Fibroblast of lung (primary cell): ENCODE data around the gene C1QTNF4. TPM values are rescaled to one million over a fixed set of nuclear protein-coding genes. Genes with fewer than 3 reads are reported as not detected.

Experiments
- DNase-seq, 2 donors: peaks; one replicate each; pipeline versions ENCODE4 v3.0.0 to v3.0.0-alpha.2; 2010; ENCODE audit warnings: low read depth in 2 of 2
- H2AFZ ChIP-seq: 2 replicates; pipeline ENCODE4 v1.5.1; 2012; ENCODE audit warnings: low read length, control low read depth, inconsistent platforms
- H3K27ac ChIP-seq: 2 replicates; pipeline ENCODE4 v1.5.1; 2011; ENCODE audit warnings: low read length, control low read depth; ENCODE audit not compliant: insufficient read depth
- H3K27me3 ChIP-seq: 2 replicates; pipeline ENCODE4 v1.5.1; 2011; ENCODE audit warnings: mild to moderate bottlenecking, low read length; ENCODE audit not compliant: control insufficient read depth, insufficient read depth
- H3K36me3 ChIP-seq: 2 replicates; pipeline ENCODE4 v1.5.1; 2011; ENCODE audit warnings: low read length; ENCODE audit not compliant: control insufficient read depth, insufficient read depth
- H3K4me1 ChIP-seq: 2 replicates; pipeline ENCODE4 v1.5.1; 2011; ENCODE audit warnings: low read length; ENCODE audit not compliant: control insufficient read depth, insufficient read depth; ENCODE audit errors: extremely low read depth
- H3K4me2 ChIP-seq: 2 replicates; pipeline ENCODE4 v1.5.1; 2011; ENCODE audit warnings: low read length, control low read depth; ENCODE audit not compliant: insufficient read depth; ENCODE audit errors: extremely low read depth
- H3K4me3 ChIP-seq, 4 experiments: fragments of 200-600 bp in 1 of 4; sonication (generic) in 1 of 4; replicated peaks in 1 of 4; 2 replicates each; pipeline ENCODE4 v1.5.1; 2011 to 2016; ENCODE audit warnings: low read length in 4 of 4, low read depth in 3 of 4, mild to moderate bottlenecking in 3 of 4, control low read depth in 2 of 4, inconsistent platforms in 1 of 4, mixed read lengths in 1 of 4; ENCODE audit not compliant: insufficient read depth in 1 of 4; ENCODE audit errors: control extremely low read depth in 1 of 4
- H3K79me2 ChIP-seq: 2 replicates; pipeline ENCODE4 v1.5.1; 2012; ENCODE audit warnings: mild to moderate bottlenecking, low read length, inconsistent platforms; ENCODE audit not compliant: control insufficient read depth, insufficient read depth
- H3K9ac ChIP-seq: 2 replicates; pipeline ENCODE4 v1.5.1; 2011; ENCODE audit warnings: mild to moderate bottlenecking, low read length, control low read depth; ENCODE audit not compliant: insufficient read depth
- H3K9me3 ChIP-seq: 2 replicates; pipeline ENCODE4 v1.5.1; 2012; ENCODE audit warnings: low read depth, low read length; ENCODE audit not compliant: control insufficient read depth, insufficient read depth
- H4K20me1 ChIP-seq: 2 replicates; pipeline ENCODE4 v1.5.1; 2011; ENCODE audit warnings: low read length; ENCODE audit not compliant: control insufficient read depth, insufficient read depth; ENCODE audit errors: extremely low read depth
- CTCF ChIP-seq, 2 donors: IDR thresholded peaks in 1 of 2; conservative IDR thresholded peaks in 1 of 2; 1 replicate in 1 of 2; 2 replicates in 1 of 2; pipeline ENCODE4 v1.5.1; 2011 to 2012; ENCODE audit warnings: low read length in 2 of 2, control low read depth in 1 of 2, inconsistent platforms in 1 of 2, low read depth in 1 of 2, mild to moderate bottlenecking in 1 of 2
- EZH2 ChIP-seq: IDR thresholded peaks from 2 replicates; pipeline ENCODE4 v1.5.1; 2012; ENCODE audit warnings: low read length, control low read depth, mild to moderate bottlenecking; ENCODE audit errors: missing control alignments
- polyA minus RNA-seq: library from RNA; depleted of rRNA, polyadenylated mRNA; stranded (reverse); fragments of >200 nt; gene quantifications from 2 replicates; pipeline ENCODE4 v1.2.3, GENCODE V29; 2011; ENCODE audit warnings: low replicate concordance
- polyA plus RNA-seq, 2 donors: library from polyadenylated mRNA; depleted of rRNA in 1 of 2; stranded (reverse) in 1 of 2; unstranded in 1 of 2; fragments of >200 nt; gene quantifications; 2 replicates each; pipeline ENCODE4 v1.2.1, GENCODE V29; 2011 to 2012; ENCODE audit warnings: missing spikeins in 1 of 2
- total RNA-seq: library from RNA; depleted of rRNA; stranded (reverse); fragments of >200 nt; gene quantifications from 2 replicates; pipeline ENCODE4 v1.2.1, GENCODE V29; 2014

Gene C1QTNF4
- total RNA-seq, result under 0.01 TPM in 2 replicates
- polyA plus RNA-seq, result 0.03 TPM in 1 of 2 replicates, not detected in the other
- polyA plus RNA-seq (2012), result 0.46 TPM in 1 of 2 replicates, not detected in the other
- polyA minus RNA-seq, result not detected in 2 replicates

- Histone ChIP-seq H2AFZ (no peak within 1 kb of the TSS), H4K20me1 (no peaks in the 10 kb centered on the region), H3K9me3 (no peaks in the 10 kb centered on the region), H3K9ac (no peak within 1 kb of the TSS), H3K27ac (no peak within 1 kb of the TSS), H3K4me3 (peak within 1 kb of the TSS in 2 of 4 experiments; percentile 28 to 47), H3K4me2 (peak within 1 kb of the TSS; percentile 40), H3K79me2 (no peaks in the 10 kb centered on the region), H3K4me1 (no peaks in the 10 kb centered on the region), H3K27me3 (peaks cover 41% of the 10 kb centered on the region), H3K36me3 (no peaks in the 10 kb centered on the region)
- TF ChIP-seq EZH2 (peak; percentile 57), CTCF (conservative IDR thresholded peaks at IDR 0.05 in 1 of 2, IDR thresholded peaks at IDR 0.05 in 1 of 2; ENCODE audit: low read depth in 1 of 2, low read length in 2 of 2) (no peak)
- DNase-seq, result no peak
Measured at GRCh38 chr11:47593934-47594855, at the start of gene C1QTNF4. Gene C1QTNF4 (minus strand): TSS chr11:47594411. CDS start chr11:47590810, 3,601 bp downstream.

- DNase-seq, result peak; percentile 97 to 98
- Histone ChIP-seq H3K27me3 (no peaks in the 10 kb centered on the region), H3K4me3 (peak within 1 kb of the TSS; percentile 92 to 99 (median 92)), H2AFZ (peak within 1 kb of the TSS; percentile 97), H3K79me2 (peaks cover 31% of the 10 kb centered on the region), H3K9me3 (no peaks in the 10 kb centered on the region), H3K4me2 (peak within 1 kb of the TSS; percentile 98), H3K9ac (peak within 1 kb of the TSS; percentile 97), H3K27ac (peak within 1 kb of the TSS; percentile 95), H4K20me1 (no peaks in the 10 kb centered on the region), H3K36me3 (no peaks in the 10 kb centered on the region), H3K4me1 (peaks cover 2% of the 10 kb centered on the region)
- TF ChIP-seq CTCF (conservative IDR thresholded peaks at IDR 0.05 in 1 of 2, IDR thresholded peaks at IDR 0.05 in 1 of 2; ENCODE audit: low read depth in 1 of 2, low read length in 2 of 2) (peak in 1 of 2 donors; percentile 3), EZH2 (no peak)
Measured at GRCh38 chr11:47642099-47642855, 48.1 kb upstream of the C1QTNF4 start, which contains the start of gene MTCH2. Gene MTCH2 (minus strand): TSS chr11:47642559. CDS start chr11:47642465, 94 bp downstream.
